Right atrium auricular region (tissue), 2 donors: ENCODE data around the gene MEGF6. TPM values are rescaled to one million over a fixed set of nuclear protein-coding genes. Genes with fewer than 3 reads are reported as not detected.

Source experiments
- DNase-seq: peaks from one replicate; pipeline ENCODE4 v3.0.0-alpha.2; 2019; ENCODE audit warnings: low spot score
- H3K27ac ChIP-seq, 2 donors: fragments of 200-600 bp; sonication (generic); 1 replicate in 1 of 2; 2 replicates in 1 of 2; pipeline ENCODE4 v1.5.1; 2016 to 2019
- H3K27me3 ChIP-seq, 2 donors: fragments of 200-600 bp; sonication (generic); one replicate each; pipeline versions ENCODE4 v1.5.1 to v1.6.0; 2017 to 2019
- H3K36me3 ChIP-seq: fragments of 200-600 bp; sonication (generic); one replicate; pipeline ENCODE4 v1.5.1; 2016
- H3K4me1 ChIP-seq, 2 donors: fragments of 200-600 bp; sonication (generic); one replicate each; pipeline versions ENCODE4 v1.5.1 to v1.6.0; 2017 to 2019
- H3K4me3 ChIP-seq, 2 donors: fragments of 200-600 bp; sonication (generic); 1 replicate in 1 of 2; 2 replicates in 1 of 2; pipeline ENCODE4 v1.5.1; 2017 to 2019; ENCODE audit warnings: mild to moderate bottlenecking in 1 of 2, moderate library complexity in 1 of 2
- H3K9me3 ChIP-seq, 2 donors: fragments of 200-600 bp; sonication (generic); one replicate each; pipeline ENCODE4 v1.5.1; 2019
- CTCF ChIP-seq, 2 donors: fragments of 200-600 bp; sonication (generic); IDR thresholded peaks; one replicate each; pipeline ENCODE4 v1.5.1; 2019; ENCODE audit warnings: antibody characterized with exemption in 2 of 2
- total RNA-seq, 2 donors: library from RNA; depleted of rRNA; stranded (reverse); fragments of >200 nt; gene quantifications; one replicate each; pipeline ENCODE4 v1.1.0, GENCODE V29; 2016

Gene MEGF6
- total RNA-seq, 2 donors from 2014 or later = 14.9 to 32.6 TPM

- Histone ChIP-seq H3K9me3 (no peaks in the 10 kb centered on the region), H3K4me1 (peaks cover 0 to 41% of the 10 kb centered on the region in 2 donors), H3K36me3 (no peaks in the 10 kb centered on the region), H3K27me3 (no peaks in the 10 kb centered on the region), H3K4me3 (peak overlapping the region; percentile 49 to 66), H3K27ac (peak overlapping the region in 1 of 2 donors; percentile 47)
- TF ChIP-seq CTCF (IDR thresholded peaks at IDR 0.05) = no peak
- no peak for DNase-seq
These were observed 156.3 kb downstream of the MEGF6 start for GRCh38 chr1:3454811-3455618.

GRCh38 chr1:3453891-3454810 is 157.2 kb downstream of the MEGF6 start, which contains the start of gene ARHGEF16:
TSS of gene ARHGEF16 (plus strand) at chr1:3454665. CDS start at chr1:3463085, 8,420 bp downstream.
- Histone ChIP-seq H3K27me3 (no peaks in the 10 kb centered on the region), H3K36me3 (no peaks in the 10 kb centered on the region), H3K4me1 (peaks cover 0 to 34% of the 10 kb centered on the region in 2 donors), H3K4me3 (peak within 1 kb of the TSS; percentile 49 to 66), H3K9me3 (no peaks in the 10 kb centered on the region), H3K27ac (peak within 1 kb of the TSS in 1 of 2 donors; percentile 47)
- DNase-seq = no peak
- peak; percentile 40 to 63 for TF ChIP-seq CTCF (IDR thresholded peaks at IDR 0.05)

DNA sequence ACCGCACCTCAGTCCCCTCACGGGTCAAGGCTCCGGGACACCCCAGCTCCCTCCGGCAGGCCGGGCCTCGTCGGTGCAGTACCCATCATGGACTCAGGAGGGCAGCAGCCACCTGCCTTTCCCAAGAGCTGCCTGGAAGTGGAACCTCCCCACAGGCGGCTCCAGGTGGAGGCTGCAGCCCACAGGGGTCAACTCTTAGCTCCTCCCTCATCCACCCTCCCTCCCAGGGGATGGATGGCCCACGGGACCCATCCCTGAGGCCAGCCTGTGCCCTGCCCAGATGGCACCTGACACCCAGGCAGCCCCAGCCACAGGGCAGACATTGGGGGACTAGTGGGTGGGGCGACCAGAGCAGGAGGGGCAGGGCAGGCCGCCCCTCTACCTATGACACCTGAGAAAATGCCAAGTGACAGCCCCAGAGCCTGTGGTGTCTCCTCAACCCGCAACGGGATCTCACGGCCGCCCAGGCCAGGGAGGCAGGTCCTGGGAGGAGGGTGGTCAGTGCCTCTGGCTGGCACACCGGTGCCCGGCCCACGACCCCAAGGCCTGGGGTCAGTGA is 158.0 kb downstream of the MEGF6 start:
- Histone ChIP-seq H3K4me1 (peaks cover 0 to 30% of the 10 kb centered on the region in 2 donors), H3K4me3 (no peak overlapping the region), H3K27me3 (no peaks in the 10 kb centered on the region), H3K9me3 (peaks cover 0 to under 1% of the 10 kb centered on the region in 2 donors), H3K27ac (no peak overlapping the region), H3K36me3 (no peaks in the 10 kb centered on the region)
- DNase-seq = peak; percentile 74
- peak; percentile 86 to 96 for TF ChIP-seq CTCF (IDR thresholded peaks at IDR 0.05)

DNA sequence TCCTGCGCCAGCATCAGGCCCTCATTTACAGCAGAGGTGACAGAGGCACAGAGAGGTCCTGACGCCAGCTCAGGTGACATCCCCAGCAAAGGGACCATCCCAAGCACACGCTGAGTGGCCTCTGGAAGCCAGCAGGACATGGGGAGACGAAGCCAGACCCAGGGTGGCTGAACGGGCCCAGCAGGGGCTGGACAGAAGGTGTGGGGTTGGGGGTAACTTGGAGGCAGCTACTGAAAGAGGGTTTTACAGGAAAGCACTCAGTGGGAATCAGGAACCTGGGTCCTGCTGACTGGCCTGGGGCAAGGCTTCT is 158.5 kb downstream of the MEGF6 start:
- no peak for TF ChIP-seq CTCF (IDR thresholded peaks at IDR 0.05)
- Histone ChIP-seq H3K4me1 (peaks cover 0 to 25% of the 10 kb centered on the region in 2 donors), H3K4me3 (no peak overlapping the region), H3K27me3 (no peaks in the 10 kb centered on the region), H3K27ac (no peak overlapping the region), H3K9me3 (peaks cover 0 to 5% of the 10 kb centered on the region in 2 donors), H3K36me3 (no peaks in the 10 kb centered on the region)
- no peak for DNase-seq

DNA sequence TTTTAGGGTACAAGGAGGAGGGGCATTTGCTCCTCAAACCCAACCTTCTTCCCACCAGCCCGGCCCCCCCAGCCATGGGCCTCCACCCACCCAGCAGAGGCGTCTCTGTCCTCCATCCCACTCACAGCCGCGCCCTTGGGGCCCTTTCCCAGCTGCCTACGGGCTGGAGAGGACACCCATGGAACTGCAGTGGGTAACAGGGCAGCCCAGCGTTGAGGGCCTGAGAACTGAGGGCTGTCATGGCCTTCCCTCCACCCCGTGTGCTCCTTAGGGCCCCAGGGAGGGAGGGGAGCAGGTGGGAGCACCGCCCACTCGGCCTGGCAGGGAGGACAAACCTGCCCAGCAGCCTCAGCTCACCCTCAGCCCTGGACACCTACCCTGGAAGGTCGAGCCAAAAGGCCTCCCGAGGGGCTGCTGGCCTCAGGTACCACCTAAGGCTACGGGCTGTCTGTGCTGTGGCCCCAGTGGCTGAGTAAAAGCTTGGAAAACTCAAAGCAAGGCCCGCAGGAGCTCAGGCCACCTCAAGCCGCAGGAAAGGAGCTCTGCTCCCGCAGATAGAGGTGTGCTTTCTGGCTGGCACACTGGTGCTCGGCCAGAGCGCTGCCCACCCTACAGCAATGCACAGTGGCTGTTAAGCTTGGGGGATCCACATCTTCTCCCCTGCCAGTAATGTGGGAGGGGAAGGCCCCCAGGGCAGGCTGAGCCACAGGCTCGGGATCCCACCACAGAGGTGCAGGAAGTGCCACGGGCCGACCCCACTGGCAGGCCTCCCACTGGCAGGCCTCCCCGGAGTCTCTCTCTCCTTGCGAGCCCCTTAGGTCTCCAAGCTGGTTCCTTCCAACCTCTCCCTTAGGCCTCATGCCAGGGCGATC is 159.1 kb downstream of the MEGF6 start:
- Histone ChIP-seq H3K27ac (no peak overlapping the region), H3K36me3 (no peaks in the 10 kb centered on the region), H3K4me3 (no peak overlapping the region), H3K4me1 (peaks cover 0 to 21% of the 10 kb centered on the region in 2 donors), H3K9me3 (peaks cover 0 to 7% of the 10 kb centered on the region in 2 donors), H3K27me3 (no peaks in the 10 kb centered on the region)
- no peak for TF ChIP-seq CTCF (IDR thresholded peaks at IDR 0.05)
- DNase-seq = no peak
